ENCODE results near the gene TJP3. TPM values are rescaled to one million over a fixed set of nuclear protein-coding genes. Genes with fewer than 3 reads are reported as not detected.
A peak's percentile ranks its signal among the peaks of the same experiment; 100 is the strongest.
"Not testable (repeated sequence)": the region's sequence is repeated elsewhere in the genome, so short reads cannot be mapped to it uniquely, and the experiment has no call there.

TJP3 gene
- polyA plus RNA-seq, 2 donors = 44.5 to 118 TPM

- no peaks in the 10 kb centered on the region for H3K9me3 ChIP-seq (ENCODE audit: control insufficient read depth in 2 of 2, insufficient read depth in 1 of 2, low read depth in 1 of 2, low read length in 1 of 2)
- WGBS, 2 donors = 34% methylated on average over 40 of the region's 40 CpGs
- H3K4me3 ChIP-seq (ENCODE audit: low read depth in 1 of 2, low read length in 2 of 2) = no peak overlapping the region
- no peaks in the 10 kb centered on the region for H3K27me3 ChIP-seq (ENCODE audit: control insufficient read depth in 1 of 2, insufficient read depth in 2 of 2, low read length in 2 of 2)
- peaks cover 0 to 34% of the 10 kb centered on the region in 2 donors for H3K36me3 ChIP-seq (ENCODE audit: control insufficient read depth in 2 of 2, insufficient read depth in 2 of 2, low read length in 1 of 2)
- H3K27ac ChIP-seq (ENCODE audit: low read depth in 2 of 2, low read length in 1 of 2) = no peak overlapping the region
- peaks cover 5 to 18% of the 10 kb centered on the region in 2 donors for H3K4me1 ChIP-seq (ENCODE audit: control insufficient read depth in 2 of 2, insufficient read depth in 2 of 2, low read length in 1 of 2)
Observed at GRCh38 chr19:3665681-3666544, 42.3 kb upstream of the TJP3 start.

- H3K4me3 ChIP-seq (ENCODE audit: low read depth in 1 of 2, low read length in 2 of 2); H3K9me3 ChIP-seq (ENCODE audit: control insufficient read depth in 2 of 2, insufficient read depth in 1 of 2, low read depth in 1 of 2, low read length in 1 of 2); H3K27ac ChIP-seq (ENCODE audit: low read depth in 2 of 2, low read length in 1 of 2); H3K27me3 ChIP-seq (ENCODE audit: control insufficient read depth in 1 of 2, insufficient read depth in 2 of 2, low read length in 2 of 2): not testable (repeated sequence)
- WGBS, 2 donors = 89% methylated on average over 14 of the region's 14 CpGs
- H3K4me1 ChIP-seq (ENCODE audit: control insufficient read depth in 2 of 2, insufficient read depth in 2 of 2, low read length in 1 of 2) = peaks cover 5 to 20% of the 10 kb centered on the region in 2 donors
- peaks cover 0 to 30% of the 10 kb centered on the region in 2 donors for H3K36me3 ChIP-seq (ENCODE audit: control insufficient read depth in 2 of 2, insufficient read depth in 2 of 2, low read length in 1 of 2)
Observed at GRCh38 chr19:3666545-3666856, 41.7 kb upstream of the TJP3 start.

GRCh38 chr19:3667037-3667638 is 41.0 kb upstream of the TJP3 start:
- WGBS, 2 donors = 86 to 90% methylated on average over 18 of the region's 18 CpGs
- Histone ChIP-seq H3K9me3 (ENCODE audit: control insufficient read depth in 2 of 2, insufficient read depth in 1 of 2, low read depth in 1 of 2, low read length in 1 of 2) (no peaks in the 10 kb centered on the region), H3K36me3 (ENCODE audit: control insufficient read depth in 2 of 2, insufficient read depth in 2 of 2, low read length in 1 of 2) (peaks cover 0 to 24% of the 10 kb centered on the region in 2 donors), H3K4me3 (ENCODE audit: low read depth in 1 of 2, low read length in 2 of 2) (no peak overlapping the region), H3K4me1 (ENCODE audit: control insufficient read depth in 2 of 2, insufficient read depth in 2 of 2, low read length in 1 of 2) (peaks cover 5 to 20% of the 10 kb centered on the region in 2 donors), H3K27ac (ENCODE audit: low read depth in 2 of 2, low read length in 1 of 2) (no peak overlapping the region), H3K27me3 (ENCODE audit: control insufficient read depth in 1 of 2, insufficient read depth in 2 of 2, low read length in 2 of 2) (no peaks in the 10 kb centered on the region)

GRCh38 chr19:3667766-3668165 is 40.4 kb upstream of the TJP3 start:
- Histone ChIP-seq H3K27me3 (ENCODE audit: control insufficient read depth in 1 of 2, insufficient read depth in 2 of 2, low read length in 2 of 2) (no peaks in the 10 kb centered on the region), H3K4me1 (ENCODE audit: control insufficient read depth in 2 of 2, insufficient read depth in 2 of 2, low read length in 1 of 2) (peaks cover 5 to 20% of the 10 kb centered on the region in 2 donors), H3K9me3 (ENCODE audit: control insufficient read depth in 2 of 2, insufficient read depth in 1 of 2, low read depth in 1 of 2, low read length in 1 of 2) (no peaks in the 10 kb centered on the region), H3K27ac (ENCODE audit: low read depth in 2 of 2, low read length in 1 of 2) (peak overlapping the region; percentile 48 to 52), H3K4me3 (ENCODE audit: low read depth in 1 of 2, low read length in 2 of 2) (no peak overlapping the region), H3K36me3 (ENCODE audit: control insufficient read depth in 2 of 2, insufficient read depth in 2 of 2, low read length in 1 of 2) (peaks cover 0 to 23% of the 10 kb centered on the region in 2 donors)
- 82 to 85% methylated on average over 14 to 17 of the region's 17 CpGs for WGBS, 2 donors

GRCh38 chr19:3668331-3669081 is 39.7 kb upstream of the TJP3 start:
- peaks cover 5 to 20% of the 10 kb centered on the region in 2 donors for H3K4me1 ChIP-seq (ENCODE audit: control insufficient read depth in 2 of 2, insufficient read depth in 2 of 2, low read length in 1 of 2)
- H3K36me3 ChIP-seq (ENCODE audit: control insufficient read depth in 2 of 2, insufficient read depth in 2 of 2, low read length in 1 of 2) = peaks cover 0 to 19% of the 10 kb centered on the region in 2 donors
- 59 to 67% methylated on average over 34 of the region's 34 CpGs for WGBS, 2 donors

GRCh38 chr19:3669082-3669946 is 38.9 kb upstream of the TJP3 start:
- H3K36me3 ChIP-seq (ENCODE audit: control insufficient read depth in 2 of 2, insufficient read depth in 2 of 2, low read length in 1 of 2) = peaks cover 0 to 14% of the 10 kb centered on the region in 2 donors
- H3K27me3 ChIP-seq (ENCODE audit: control insufficient read depth in 1 of 2, insufficient read depth in 2 of 2, low read length in 2 of 2) = no peaks in the 10 kb centered on the region
- 56 to 65% methylated on average over 39 of the region's 39 CpGs for WGBS, 2 donors
- H3K9me3 ChIP-seq (ENCODE audit: control insufficient read depth in 2 of 2, insufficient read depth in 1 of 2, low read depth in 1 of 2, low read length in 1 of 2) = no peaks in the 10 kb centered on the region
- H3K4me1 ChIP-seq (ENCODE audit: control insufficient read depth in 2 of 2, insufficient read depth in 2 of 2, low read length in 1 of 2) = peaks cover 5 to 20% of the 10 kb centered on the region in 2 donors
- H3K27ac ChIP-seq (ENCODE audit: low read depth in 2 of 2, low read length in 1 of 2) = peak overlapping the region; percentile 69 to 83
- no peak overlapping the region for H3K4me3 ChIP-seq (ENCODE audit: low read depth in 1 of 2, low read length in 2 of 2)

More at GRCh38 chr19:3668331-3669081, 39.7 kb upstream of the TJP3 start:
- no peaks in the 10 kb centered on the region for H3K9me3 ChIP-seq (ENCODE audit: control insufficient read depth in 2 of 2, insufficient read depth in 1 of 2, low read depth in 1 of 2, low read length in 1 of 2)
- peak overlapping the region; percentile 69 to 83 for H3K27ac ChIP-seq (ENCODE audit: low read depth in 2 of 2, low read length in 1 of 2)
- no peaks in the 10 kb centered on the region for H3K27me3 ChIP-seq (ENCODE audit: control insufficient read depth in 1 of 2, insufficient read depth in 2 of 2, low read length in 2 of 2)
- no peak overlapping the region for H3K4me3 ChIP-seq (ENCODE audit: low read depth in 1 of 2, low read length in 2 of 2)

- Histone ChIP-seq H3K9me3 (ENCODE audit: control insufficient read depth in 2 of 2, insufficient read depth in 1 of 2, low read depth in 1 of 2, low read length in 1 of 2) (no peaks in the 10 kb centered on the region), H3K27me3 (ENCODE audit: control insufficient read depth in 1 of 2, insufficient read depth in 2 of 2, low read length in 2 of 2) (no peaks in the 10 kb centered on the region), H3K27ac (ENCODE audit: low read depth in 2 of 2, low read length in 1 of 2) (peak overlapping the region; percentile 88 to 97), H3K4me3 (ENCODE audit: low read depth in 1 of 2, low read length in 2 of 2) (no peak overlapping the region), H3K36me3 (ENCODE audit: control insufficient read depth in 2 of 2, insufficient read depth in 2 of 2, low read length in 1 of 2) (peaks cover 0 to 6% of the 10 kb centered on the region in 2 donors), H3K4me1 (ENCODE audit: control insufficient read depth in 2 of 2, insufficient read depth in 2 of 2, low read length in 1 of 2) (peaks cover 5 to 20% of the 10 kb centered on the region in 2 donors)
- WGBS, 2 donors = 61 to 63% methylated on average over 33 of the region's 33 CpGs
Observed at GRCh38 chr19:3669947-3670795, 38.0 kb upstream of the TJP3 start.

- Histone ChIP-seq H3K4me1 (ENCODE audit: control insufficient read depth in 2 of 2, insufficient read depth in 2 of 2, low read length in 1 of 2) (peaks cover 5 to 16% of the 10 kb centered on the region in 2 donors), H3K9me3 (ENCODE audit: control insufficient read depth in 2 of 2, insufficient read depth in 1 of 2, low read depth in 1 of 2, low read length in 1 of 2) (no peaks in the 10 kb centered on the region), H3K27ac (ENCODE audit: low read depth in 2 of 2, low read length in 1 of 2) (peak overlapping the region; percentile 88 to 97), H3K4me3 (ENCODE audit: low read depth in 1 of 2, low read length in 2 of 2) (no peak overlapping the region), H3K27me3 (ENCODE audit: control insufficient read depth in 1 of 2, insufficient read depth in 2 of 2, low read length in 2 of 2) (no peaks in the 10 kb centered on the region), H3K36me3 (ENCODE audit: control insufficient read depth in 2 of 2, insufficient read depth in 2 of 2, low read length in 1 of 2) (peaks cover 0 to 6% of the 10 kb centered on the region in 2 donors)
- WGBS, 2 donors = 44 to 50% methylated on average over 45 of the region's 45 CpGs
Observed at GRCh38 chr19:3670796-3671679, 37.1 kb upstream of the TJP3 start.

Measured in esophagus (tissue), 2 donors.